SK-N-SH (cell line): ENCODE measurements around the gene PDE4D. TPM values are rescaled to one million over a fixed set of nuclear protein-coding genes. Genes with fewer than 3 reads are reported as not detected.
A peak's percentile ranks its signal among the peaks of the same experiment; 100 is the strongest.

ENCODE experiments used
- CTCF ChIA-PET: fragments of 300-600, 350-600 bp; formaldehyde crosslinking; extraction: SDS; loops from one replicate; lab custom pipeline; 2021; lab: Yijun Ruan, JAX
- POLR2A ChIA-PET: fragments of 350-600 bp; sonication (Branson Sonifier 250); formaldehyde crosslinking; extraction: SDS; loops from one replicate; lab custom pipeline; 2020; ENCODE audit warnings: antibody characterized with exemption, inconsistent platforms; lab: Yijun Ruan, JAX
- DNase-seq: peaks from one replicate; pipeline ENCODE4 v3.0.0; 2012
- H2AFZ ChIP-seq: fragments of 200-600 bp; sonication (generic); 2 replicates; pipeline ENCODE4 v1.8.1; 2016; ENCODE audit warnings: antibody characterized with exemption, mild to moderate bottlenecking, low read depth
- H3F3A ChIP-seq: fragments of 200-600 bp; sonication (generic); replicated peaks from 2 replicates; pipeline ENCODE3; 2016; ENCODE audit warnings: antibody characterized with exemption, mild to moderate bottlenecking; ENCODE audit not compliant: insufficient read depth
- H3K27ac ChIP-seq, 2 experiments: fragments of 200-500 bp in 1 of 2; fragments of 200-600 bp in 1 of 2; sonication (Bioruptor generic) in 1 of 2; sonication (generic), shearing (Covaris generic) in 1 of 2; 2 replicates each; pipeline versions ENCODE4 v1.5.1 to v1.6.1; 2014 to 2016; ENCODE audit warnings: low read depth in 2 of 2, inconsistent platforms in 1 of 2, low read length in 1 of 2, mild to moderate bottlenecking in 1 of 2, mixed read lengths in 1 of 2
- H3K27me3 ChIP-seq: fragments of 200-600 bp; sonication (generic), shearing (Covaris generic); 2 replicates; pipeline ENCODE4 v1.6.1; 2016; ENCODE audit warnings: mixed run types; ENCODE audit not compliant: insufficient read depth
- H3K36me3 ChIP-seq, 2 experiments: fragments of 200-500 bp in 1 of 2; fragments of 200-600 bp in 1 of 2; sonication (Bioruptor generic) in 1 of 2; sonication (generic) in 1 of 2; replicated peaks in 1 of 2; 2 replicates each; pipeline versions ENCODE3 to v1.5.1; 2014 to 2016; ENCODE audit warnings: low read length in 1 of 2, mild to moderate bottlenecking in 1 of 2; ENCODE audit not compliant: insufficient read depth in 2 of 2, control insufficient read depth in 1 of 2
- H3K4me1 ChIP-seq, 2 experiments: fragments of 200-500 bp in 1 of 2; fragments of 200-600 bp in 1 of 2; sonication (Bioruptor generic) in 1 of 2; sonication (generic), shearing (Covaris generic) in 1 of 2; 2 replicates each; pipeline versions ENCODE4 v1.5.1 to v1.6.1; 2014 to 2016; ENCODE audit warnings: low read depth in 1 of 2, low read length in 1 of 2, mixed run types in 1 of 2; ENCODE audit not compliant: insufficient read depth in 2 of 2, control insufficient read depth in 1 of 2
- H3K4me2 ChIP-seq: fragments of 200-600 bp; sonication (generic), shearing (Covaris generic); 2 replicates; pipeline ENCODE4 v1.6.1; 2017; ENCODE audit warnings: mixed run types
- H3K4me3 ChIP-seq, 2 experiments: fragments of 200-500 bp in 1 of 2; fragments of 200-600 bp in 1 of 2; sonication (Bioruptor generic) in 1 of 2; sonication (generic), shearing (Covaris generic) in 1 of 2; 2 replicates each; pipeline versions ENCODE4 v1.5.1 to v1.8.1; 2014 to 2016; ENCODE audit warnings: low read depth in 2 of 2, inconsistent platforms in 1 of 2, low read length in 1 of 2, mild to moderate bottlenecking in 1 of 2, mixed read lengths in 1 of 2, moderate library complexity in 1 of 2
- H3K79me2 ChIP-seq: fragments of 200-600 bp; sonication (generic); 2 replicates; pipeline ENCODE4 v1.8.1; 2017; ENCODE audit warnings: mild to moderate bottlenecking; ENCODE audit not compliant: insufficient read depth
- H3K9ac ChIP-seq: fragments of 200-600 bp; sonication (generic); 2 replicates; pipeline ENCODE4 v1.6.1; 2017; ENCODE audit warnings: mixed run types
- H3K9me2 ChIP-seq: fragments of 200-600 bp; sonication (generic); 2 replicates; pipeline ENCODE4 v1.6.1; 2017; ENCODE audit warnings: mixed run types
- H3K9me3 ChIP-seq: fragments of 200-600 bp; sonication (generic); 2 replicates; pipeline ENCODE4 v1.6.1; 2017; ENCODE audit warnings: mixed run types, mild to moderate bottlenecking, moderate library complexity
- H4K20me1 ChIP-seq: fragments of 200-600 bp; sonication (generic); 2 replicates; pipeline ENCODE4 v1.6.1; 2017; ENCODE audit warnings: mild to moderate bottlenecking, mixed run types; ENCODE audit not compliant: insufficient read depth
- CTCF ChIP-seq: fragments of 200-600 bp; sonication (generic); IDR thresholded peaks from 2 replicates; pipeline ENCODE4 v1.6.1; 2017; ENCODE audit warnings: antibody characterized with exemption, mild to moderate bottlenecking, moderate library complexity
- FOXJ3 ChIP-seq: sonication (generic); formaldehyde crosslinking; IDR thresholded peaks from 2 replicates; pipeline ENCODE4 v1.5.1; 2020; ENCODE audit warnings: mild to moderate bottlenecking, missing genetic modification reagents
- PBX3 ChIP-seq: IDR thresholded peaks from 2 replicates; pipeline ENCODE4; 2012
- RXRA ChIP-seq: IDR thresholded peaks from 2 replicates; pipeline ENCODE4 v1.4.0; 2012; ENCODE audit warnings: low read depth, mild to moderate bottlenecking, borderline replicate concordance
- USF2 ChIP-seq: fragments of 150-350 bp; IDR thresholded peaks from 2 replicates; pipeline ENCODE4 v1.6.1; 2017; ENCODE audit warnings: antibody characterized with exemption, low read length, low read depth, borderline replicate concordance
- YY1 ChIP-seq: IDR thresholded peaks from 2 replicates; pipeline ENCODE4 v1.4.0; 2012; ENCODE audit warnings: low read depth, mild to moderate bottlenecking
- WGBS: methylation state at CpG from one replicate; pipeline ENCODE4 v1.1.6; 2017; ENCODE audit warnings: low lambda C conversion rate; 5-methylcytosine and 5-hydroxymethylcytosine counted together
- polyA plus RNA-seq, 3 experiments: library from polyadenylated mRNA; depleted of rRNA; stranded (reverse); fragments of >200 nt; gene quantifications; 2 replicates each; pipeline ENCODE4 v1.2.3, GENCODE V29; 2012

The PDE4D gene
- polyA plus RNA-seq, 1 of the 3 experiments (the other 2 are of a cell fraction), result 2.4 TPM

- Histone ChIP-seq H3K9ac (no peak overlapping the region), H3K9me2 (no peaks in the 10 kb centered on the region), H4K20me1 (no peaks in the 10 kb centered on the region), H3K4me3 (no peak overlapping the region), H3F3A (no peaks in the 10 kb centered on the region), H3K4me1 (peaks cover 0 to 6% of the 10 kb centered on the region in 2 experiments; a peak in 2 of 4 replicates), H3K9me3 (no peaks in the 10 kb centered on the region), H3K27ac (peak overlapping the region in 1 of 2 experiments; percentile 20; a peak in 1 of 4 replicates), H3K4me2 (peak overlapping the region; percentile 26), H3K79me2 (no peaks in the 10 kb centered on the region), H2AFZ (no peak overlapping the region), H3K27me3 (no peaks in the 10 kb centered on the region), H3K36me3 (no peaks in the 10 kb centered on the region)
- ChIA-PET CTCF (interaction anchor here (0.6 kb wide), 1 partner anchor 157 kb away, joined by 3 read pairs; no protein-coding TSS in a partner anchor), POLR2A (no interaction called here)
- no peak for DNase-seq
- peak; percentile 43 for TF ChIP-seq CTCF
- TF ChIP-seq YY1, result no peak
- 85% methylated on average over 1 of the region's 1 CpG for WGBS
Measured at GRCh38 chr5:59525957-59526356, 367.6 kb downstream of the PDE4D start.

GRCh38 chr5:59525311-59525710 lies 368.2 kb downstream of the PDE4D start:
- Histone ChIP-seq H3F3A (no peaks in the 10 kb centered on the region), H3K27ac (peak overlapping the region in 1 of 2 experiments; percentile 20; a peak in 1 of 4 replicates), H3K27me3 (no peaks in the 10 kb centered on the region), H3K9me2 (no peaks in the 10 kb centered on the region), H3K9ac (no peak overlapping the region), H4K20me1 (no peaks in the 10 kb centered on the region), H3K79me2 (no peaks in the 10 kb centered on the region), H3K9me3 (no peaks in the 10 kb centered on the region), H3K4me2 (no peak overlapping the region), H3K4me1 (peaks cover 0 to 6% of the 10 kb centered on the region in 2 experiments; a peak in 2 of 4 replicates), H2AFZ (no peak overlapping the region), H3K36me3 (no peaks in the 10 kb centered on the region), H3K4me3 (no peak overlapping the region)
- TF ChIP-seq RXRA (no peak), USF2 (no peak), YY1 (no peak), PBX3 (no peak), FOXJ3 (CRISPR knock-in tag) (no peak)
- ChIA-PET POLR2A (no interaction called here), CTCF (interaction anchor here (0.6 to 1.2 kb wide), 2 partner anchors 19 to 157 kb away, joined by 3 read pairs; no protein-coding TSS in a partner anchor)
- no peak for DNase-seq
- 89% methylated on average over 3 of the region's 3 CpGs for WGBS
